EH (cell line): Measurements from ENCODE around the gene ZPBP2.
"Not testable (repeated sequence)": the region's sequence is repeated elsewhere in the genome, so short reads cannot be mapped to it uniquely, and the experiment has no call there.

Source experiments
- DNase-seq: peaks from one replicate; pipeline ENCODE4 v3.0.0-alpha.2; 2015; ENCODE audit warnings: low read depth

The ZPBP2 gene

GRCh38 chr17:39867880-39868553 lies at the start of gene ZPBP2:
Gene ZPBP2 (plus strand): TSS chr17:39868202. CDS start chr17:39868355, 153 bp downstream.
- no peak for DNase-seq

GRCh38 chr17:39818358-39819000 lies 49.5 kb upstream of the ZPBP2 start:
- no peak for DNase-seq

- no peak for DNase-seq
Measured at GRCh38 chr17:39820541-39820940, 47.5 kb upstream of the ZPBP2 start.

- DNase-seq, result no peak
Measured at GRCh38 chr17:39820987-39821386, 47.0 kb upstream of the ZPBP2 start.

GRCh38 chr17:39822051-39822451 lies 46.0 kb upstream of the ZPBP2 start:
- no peak for DNase-seq

- no peak for DNase-seq
Measured at GRCh38 chr17:39823407-39824054, 44.5 kb upstream of the ZPBP2 start.

- no peak for DNase-seq
Measured at GRCh38 chr17:39826334-39826733, 41.7 kb upstream of the ZPBP2 start.

GRCh38 chr17:39828443-39828842 lies 39.6 kb upstream of the ZPBP2 start:
- no peak for DNase-seq

GRCh38 chr17:39831588-39831987 lies 36.4 kb upstream of the ZPBP2 start:
- no peak for DNase-seq

- DNase-seq, result no peak
Measured at GRCh38 chr17:39834017-39834416, 34.0 kb upstream of the ZPBP2 start.

GRCh38 chr17:39835038-39835786 lies 32.8 kb upstream of the ZPBP2 start:
- no peak for DNase-seq

GRCh38 chr17:39836117-39836516 lies 31.9 kb upstream of the ZPBP2 start:
- no peak for DNase-seq

GRCh38 chr17:39838057-39838456 lies 29.9 kb upstream of the ZPBP2 start:
- no peak for DNase-seq

- no peak for DNase-seq
Measured at GRCh38 chr17:39838784-39839183, 29.2 kb upstream of the ZPBP2 start.

- no peak for DNase-seq
Measured at GRCh38 chr17:39841134-39841683, 26.8 kb upstream of the ZPBP2 start.

- no peak for DNase-seq
Measured at GRCh38 chr17:39845052-39845846, 22.8 kb upstream of the ZPBP2 start.

- DNase-seq, result no peak
Measured at GRCh38 chr17:39846205-39846604, 21.8 kb upstream of the ZPBP2 start.

GRCh38 chr17:39848600-39848999 lies 19.4 kb upstream of the ZPBP2 start:
- no peak for DNase-seq

GRCh38 chr17:39850186-39850585 lies 17.8 kb upstream of the ZPBP2 start:
- not testable (repeated sequence) for DNase-seq

GRCh38 chr17:39852239-39852638 lies 15.8 kb upstream of the ZPBP2 start:
- no peak for DNase-seq

- no peak for DNase-seq
Measured at GRCh38 chr17:39854909-39855308, 13.1 kb upstream of the ZPBP2 start.
